SK-N-SH (cell line): ENCODE results near the gene ZEB2. TPM values are rescaled to one million over a fixed set of nuclear protein-coding genes. Genes with fewer than 3 reads are reported as not detected.
A peak's percentile ranks its signal among the peaks of the same experiment; 100 is the strongest.

ENCODE experiments used
- CTCF ChIA-PET: fragments of 300-600, 350-600 bp; formaldehyde crosslinking; extraction: SDS; loops from one replicate; lab custom pipeline; 2021; lab: Yijun Ruan, JAX
- POLR2A ChIA-PET: fragments of 350-600 bp; sonication (Branson Sonifier 250); formaldehyde crosslinking; extraction: SDS; loops from one replicate; lab custom pipeline; 2020; ENCODE audit warnings: antibody characterized with exemption, inconsistent platforms; lab: Yijun Ruan, JAX
- DNase-seq: peaks from one replicate; pipeline ENCODE4 v3.0.0; 2012
- H2AFZ ChIP-seq: fragments of 200-600 bp; sonication (generic); 2 replicates; pipeline ENCODE4 v1.8.1; 2016; ENCODE audit warnings: antibody characterized with exemption, mild to moderate bottlenecking, low read depth
- H3F3A ChIP-seq: fragments of 200-600 bp; sonication (generic); replicated peaks from 2 replicates; pipeline ENCODE3; 2016; ENCODE audit warnings: antibody characterized with exemption, mild to moderate bottlenecking; ENCODE audit not compliant: insufficient read depth
- H3K27ac ChIP-seq, 2 experiments: fragments of 200-500 bp in 1 of 2; fragments of 200-600 bp in 1 of 2; sonication (Bioruptor generic) in 1 of 2; sonication (generic), shearing (Covaris generic) in 1 of 2; 2 replicates each; pipeline versions ENCODE4 v1.5.1 to v1.6.1; 2014 to 2016; ENCODE audit warnings: low read depth in 2 of 2, inconsistent platforms in 1 of 2, low read length in 1 of 2, mild to moderate bottlenecking in 1 of 2, mixed read lengths in 1 of 2
- H3K27me3 ChIP-seq: fragments of 200-600 bp; sonication (generic), shearing (Covaris generic); 2 replicates; pipeline ENCODE4 v1.6.1; 2016; ENCODE audit warnings: mixed run types; ENCODE audit not compliant: insufficient read depth
- H3K36me3 ChIP-seq, 2 experiments: fragments of 200-500 bp in 1 of 2; fragments of 200-600 bp in 1 of 2; sonication (Bioruptor generic) in 1 of 2; sonication (generic) in 1 of 2; replicated peaks in 1 of 2; 2 replicates each; pipeline versions ENCODE3 to v1.5.1; 2014 to 2016; ENCODE audit warnings: low read length in 1 of 2, mild to moderate bottlenecking in 1 of 2; ENCODE audit not compliant: insufficient read depth in 2 of 2, control insufficient read depth in 1 of 2
- H3K4me1 ChIP-seq, 2 experiments: fragments of 200-500 bp in 1 of 2; fragments of 200-600 bp in 1 of 2; sonication (Bioruptor generic) in 1 of 2; sonication (generic), shearing (Covaris generic) in 1 of 2; 2 replicates each; pipeline versions ENCODE4 v1.5.1 to v1.6.1; 2014 to 2016; ENCODE audit warnings: low read depth in 1 of 2, low read length in 1 of 2, mixed run types in 1 of 2; ENCODE audit not compliant: insufficient read depth in 2 of 2, control insufficient read depth in 1 of 2
- H3K4me2 ChIP-seq: fragments of 200-600 bp; sonication (generic), shearing (Covaris generic); 2 replicates; pipeline ENCODE4 v1.6.1; 2017; ENCODE audit warnings: mixed run types
- H3K4me3 ChIP-seq, 2 experiments: fragments of 200-500 bp in 1 of 2; fragments of 200-600 bp in 1 of 2; sonication (Bioruptor generic) in 1 of 2; sonication (generic), shearing (Covaris generic) in 1 of 2; 2 replicates each; pipeline versions ENCODE4 v1.5.1 to v1.8.1; 2014 to 2016; ENCODE audit warnings: low read depth in 2 of 2, inconsistent platforms in 1 of 2, low read length in 1 of 2, mild to moderate bottlenecking in 1 of 2, mixed read lengths in 1 of 2, moderate library complexity in 1 of 2
- H3K79me2 ChIP-seq: fragments of 200-600 bp; sonication (generic); 2 replicates; pipeline ENCODE4 v1.8.1; 2017; ENCODE audit warnings: mild to moderate bottlenecking; ENCODE audit not compliant: insufficient read depth
- H3K9ac ChIP-seq: fragments of 200-600 bp; sonication (generic); 2 replicates; pipeline ENCODE4 v1.6.1; 2017; ENCODE audit warnings: mixed run types
- H3K9me2 ChIP-seq: fragments of 200-600 bp; sonication (generic); 2 replicates; pipeline ENCODE4 v1.6.1; 2017; ENCODE audit warnings: mixed run types
- H3K9me3 ChIP-seq: fragments of 200-600 bp; sonication (generic); 2 replicates; pipeline ENCODE4 v1.6.1; 2017; ENCODE audit warnings: mixed run types, mild to moderate bottlenecking, moderate library complexity
- H4K20me1 ChIP-seq: fragments of 200-600 bp; sonication (generic); 2 replicates; pipeline ENCODE4 v1.6.1; 2017; ENCODE audit warnings: mild to moderate bottlenecking, mixed run types; ENCODE audit not compliant: insufficient read depth
- EP300 ChIP-seq, 2 experiments: IDR thresholded peaks; 2 replicates each; pipeline versions ENCODE4 v1.4.0 to v1.6.1; 2012; ENCODE audit warnings: borderline replicate concordance in 1 of 2, low read depth in 1 of 2, low read length in 1 of 2
- FOSL2 ChIP-seq: IDR thresholded peaks from 2 replicates; pipeline ENCODE4 v1.4.0; 2012; ENCODE audit warnings: low read depth, mild to moderate bottlenecking, moderate library complexity, borderline replicate concordance
- FOXJ3 ChIP-seq: sonication (generic); formaldehyde crosslinking; IDR thresholded peaks from 2 replicates; pipeline ENCODE4 v1.5.1; 2020; ENCODE audit warnings: mild to moderate bottlenecking, missing genetic modification reagents
- GABPA ChIP-seq: IDR thresholded peaks from 2 replicates; pipeline ENCODE4 v1.4.0; 2012; ENCODE audit warnings: low read depth, mild to moderate bottlenecking
- NFIC ChIP-seq: IDR thresholded peaks from 2 replicates; pipeline ENCODE4 v1.4.0; 2012; ENCODE audit warnings: borderline replicate concordance
- NRF1 ChIP-seq: IDR thresholded peaks from 2 replicates; pipeline ENCODE4 v1.6.1; 2012; ENCODE audit warnings: low read depth, mild to moderate bottlenecking, low read length
- POLR2AphosphoS5 ChIP-seq: IDR thresholded peaks from 2 replicates; pipeline ENCODE4 v1.6.1; 2012; ENCODE audit warnings: low read depth, low read length
- REST ChIP-seq: IDR thresholded peaks from 2 replicates; pipeline ENCODE4 v1.6.1; 2012; ENCODE audit warnings: mild to moderate bottlenecking, low read depth, low read length, moderate library complexity
- RFX5 ChIP-seq: IDR thresholded peaks from 2 replicates; pipeline ENCODE4 v1.6.1; 2012; ENCODE audit warnings: mild to moderate bottlenecking, improper control_type of control experiment, low read length
- RXRA ChIP-seq: IDR thresholded peaks from 2 replicates; pipeline ENCODE4 v1.4.0; 2012; ENCODE audit warnings: low read depth, mild to moderate bottlenecking, borderline replicate concordance
- TAF1 ChIP-seq: IDR thresholded peaks from 2 replicates; pipeline ENCODE4 v1.6.1; 2012; ENCODE audit warnings: low read depth, mild to moderate bottlenecking, low read length, moderate library complexity, borderline replicate concordance
- TEAD4 ChIP-seq: IDR thresholded peaks from 2 replicates; pipeline ENCODE4 v1.4.0; 2012; ENCODE audit warnings: mild to moderate bottlenecking, borderline replicate concordance; ENCODE audit not compliant: insufficient read depth
- USF1 ChIP-seq: IDR thresholded peaks from 2 replicates; pipeline ENCODE4 v1.4.0; 2012; ENCODE audit warnings: low read depth, borderline replicate concordance
- YY1 ChIP-seq: IDR thresholded peaks from 2 replicates; pipeline ENCODE4 v1.4.0; 2012; ENCODE audit warnings: low read depth, mild to moderate bottlenecking
- WGBS: methylation state at CpG from one replicate; pipeline ENCODE4 v1.1.6; 2017; ENCODE audit warnings: low lambda C conversion rate; 5-methylcytosine and 5-hydroxymethylcytosine counted together
- polyA plus RNA-seq, 3 experiments: library from polyadenylated mRNA; depleted of rRNA; stranded (reverse); fragments of >200 nt; gene quantifications; 2 replicates each; pipeline ENCODE4 v1.2.3, GENCODE V29; 2012

The ZEB2 gene
- polyA plus RNA-seq, 1 of the 3 experiments (the other 2 are of a cell fraction) = 16.3 TPM

GRCh38 chr2:144419218-144419617 lies 100.7 kb downstream of the ZEB2 start (continued):
- no peak for TF ChIP-seq REST
- no peak for TF ChIP-seq POLR2AphosphoS5
- TF ChIP-seq GABPA = no peak

GRCh38 chr2:144415386-144415785 lies 104.5 kb downstream of the ZEB2 start:
- ChIA-PET CTCF (no interaction called here), POLR2A (no interaction called here)
- no peaks in the 10 kb centered on the region for H3K27me3 ChIP-seq

GRCh38 chr2:144414324-144414845 lies 105.5 kb downstream of the ZEB2 start:
- Histone ChIP-seq H3K27me3 (no peaks in the 10 kb centered on the region), H3K4me1 (no peaks in the 10 kb centered on the region), H2AFZ (no peak overlapping the region), H3K27ac (no peak overlapping the region), H4K20me1 (no peaks in the 10 kb centered on the region), H3K4me3 (no peak overlapping the region), H3F3A (no peaks in the 10 kb centered on the region), H3K4me2 (no peak overlapping the region), H3K9me3 (no peaks in the 10 kb centered on the region), H3K36me3 (peaks cover 23 to 54% of the 10 kb centered on the region in 2 experiments), H3K9ac (no peak overlapping the region), H3K9me2 (no peaks in the 10 kb centered on the region), H3K79me2 (no peaks in the 10 kb centered on the region; the same call in 1 of the 2 replicates)
- ChIA-PET CTCF (interaction anchor here (2.0 kb wide), 1 partner anchor 16 kb away, joined by 4 read pairs; no protein-coding TSS in a partner anchor), POLR2A (no interaction called here)
- 91% methylated on average over 4 of the region's 5 CpGs for WGBS
- no peak for DNase-seq
- no peak for TF ChIP-seq FOXJ3 (CRISPR knock-in tag)
- TF ChIP-seq FOSL2 = 0 out of 2 replicates have a peak, but pooled peaks have one; percentile 11

More at GRCh38 chr2:144415386-144415785, 104.5 kb downstream of the ZEB2 start:
- Histone ChIP-seq H3K4me3 (no peak overlapping the region), H3K4me2 (no peak overlapping the region), H3K9me2 (no peaks in the 10 kb centered on the region), H3K9ac (no peak overlapping the region), H3K27ac (no peak overlapping the region), H3K36me3 (peaks cover 23 to 48% of the 10 kb centered on the region in 2 experiments), H3K9me3 (no peaks in the 10 kb centered on the region), H3K4me1 (no peaks in the 10 kb centered on the region), H2AFZ (no peak overlapping the region), H3F3A (no peaks in the 10 kb centered on the region), H3K79me2 (no peaks in the 10 kb centered on the region; the same call in 1 of the 2 replicates), H4K20me1 (no peaks in the 10 kb centered on the region)
- DNase-seq = no peak
- TF ChIP-seq TEAD4 (no peak), TAF1 (no peak), EP300 (IDR thresholded peaks at IDR 0.05; ENCODE audit: borderline replicate concordance in 1 of 2, low read depth in 1 of 2, low read length in 1 of 2) (no peak), RFX5 (no peak), RXRA (no peak), YY1 (no peak), NRF1 (no peak), NFIC (no peak), POLR2AphosphoS5 (no peak), USF1 (no peak)
- WGBS = 91% methylated on average over 4 of the region's 4 CpGs
